HepG2 (cell line): Measurements from ENCODE around the gene ARFGEF3. TPM values are rescaled to one million over a fixed set of nuclear protein-coding genes. Genes with fewer than 3 reads are reported as not detected.

Experiments used
- ADNP ChIP-seq: sonication (generic); formaldehyde crosslinking; IDR thresholded peaks from 2 replicates; pipeline ENCODE4 v1.4.0; 2020; ENCODE audit warnings: missing genetic modification reagents
- ARNTL ChIP-seq: sonication (generic); formaldehyde crosslinking; IDR thresholded peaks from 2 replicates; pipeline ENCODE4 v1.4.0; 2020; ENCODE audit warnings: mild to moderate bottlenecking, missing genetic modification reagents
- FOXA3 ChIP-seq: IDR thresholded peaks from 2 replicates; pipeline ENCODE4 v1.6.1; 2016; ENCODE audit warnings: missing genetic modification reagents, missing compliant biosample characterization
- HES4 ChIP-seq: sonication (generic); formaldehyde crosslinking; IDR thresholded peaks from 2 replicates; pipeline ENCODE4 v1.9.0; 2021; ENCODE audit warnings: mild to moderate bottlenecking, missing genetic modification reagents, borderline replicate concordance
- KDM1A ChIP-seq: IDR thresholded peaks from 2 replicates; pipeline ENCODE4 v1.6.1; 2016; ENCODE audit warnings: missing compliant biosample characterization
- MLLT10 ChIP-seq: sonication (generic); formaldehyde crosslinking; IDR thresholded peaks from 2 replicates; pipeline ENCODE4 v1.4.0; 2020; ENCODE audit warnings: missing genetic modification reagents
- PPARG ChIP-seq: conservative IDR thresholded peaks from 2 replicates; pipeline ENCODE4 v1.6.1; 2016; ENCODE audit warnings: missing biosample characterization, missing genetic modification reagents
- PREB ChIP-seq: sonication (generic); formaldehyde crosslinking; IDR thresholded peaks from 2 replicates; pipeline ENCODE4 v1.4.0; 2020; ENCODE audit warnings: missing genetic modification reagents
- RARG ChIP-seq: sonication (generic); formaldehyde crosslinking; IDR thresholded peaks from 2 replicates; pipeline ENCODE4 v1.4.0; 2020; ENCODE audit warnings: low read depth, mild to moderate bottlenecking, missing genetic modification reagents
- REST ChIP-seq, 2 experiments: IDR thresholded peaks; 2 replicates each; pipeline ENCODE4 v1.6.1; 2011 to 2012; ENCODE audit warnings: low read length in 2 of 2, borderline replicate concordance in 1 of 2, low read depth in 1 of 2, mild to moderate bottlenecking in 1 of 2, moderate library complexity in 1 of 2
- RFXAP ChIP-seq: sonication (generic); formaldehyde crosslinking; IDR thresholded peaks from 2 replicates; pipeline ENCODE4 v1.4.0; 2020; ENCODE audit warnings: missing genetic modification reagents, borderline replicate concordance
- ZFP91 ChIP-seq: sonication (generic); formaldehyde crosslinking; IDR thresholded peaks from 2 replicates; pipeline ENCODE4 v1.9.0; 2022; ENCODE audit warnings: missing genetic modification reagents, mild to moderate bottlenecking, borderline replicate concordance
- ZNF33A ChIP-seq: sonication (generic); formaldehyde crosslinking; IDR thresholded peaks from 2 replicates; pipeline ENCODE4 v1.5.1; 2020; ENCODE audit warnings: missing genetic modification reagents, mild to moderate bottlenecking, moderate library complexity, borderline replicate concordance
- ZNF432 ChIP-seq: sonication (generic); formaldehyde crosslinking; IDR thresholded peaks from 2 replicates; pipeline ENCODE4 v1.5.0; 2020; ENCODE audit warnings: missing genetic modification reagents, mild to moderate bottlenecking, borderline replicate concordance
- ZNF496 ChIP-seq: sonication (generic); formaldehyde crosslinking; IDR thresholded peaks from 2 replicates; pipeline ENCODE4 v1.8.1; 2023; ENCODE audit warnings: mild to moderate bottlenecking, moderate library complexity, missing genetic modification reagents; ENCODE audit not compliant: insufficient replicate concordance
- ZNF598 ChIP-seq: sonication (generic); formaldehyde crosslinking; IDR thresholded peaks from 2 replicates; pipeline ENCODE4 v1.5.1; 2020; ENCODE audit warnings: mild to moderate bottlenecking, missing genetic modification reagents, borderline replicate concordance
- ZNF644 ChIP-seq: IDR thresholded peaks from 2 replicates; pipeline ENCODE4 v1.6.1; 2016; ENCODE audit warnings: low read depth
- ZNF782 ChIP-seq: sonication (generic); formaldehyde crosslinking; IDR thresholded peaks from 2 replicates; pipeline ENCODE4 v1.4.0; 2020; ENCODE audit warnings: missing genetic modification reagents, mild to moderate bottlenecking, borderline replicate concordance
- polyA plus RNA-seq, 8 experiments: library from polyadenylated mRNA; depleted of rRNA in 3 of 8; stranded (reverse) in 7 of 8; unstranded in 1 of 8; fragments of >200 nt; fragmentation: Illumina TruSeq in 4 of 8; extraction: Trizol in 4 of 8; gene quantifications; 2 replicates each; pipeline versions ENCODE4 v1.2.1 to v1.2.3, GENCODE V29; 2011 to 2016; ENCODE audit warnings: low read depth in 4 of 8, missing spikeins in 1 of 8, mixed read lengths in 1 of 8; ENCODE audit not compliant: insufficient read depth in 1 of 8
- total RNA-seq, 5 experiments: library from RNA; depleted of rRNA; stranded (reverse); fragments of >200 nt; fragmentation: Illumina TruSeq; extraction: Trizol; gene quantifications; 2 replicates each; pipeline ENCODE4 v1.2.3, GENCODE V29; 2016; ENCODE audit warnings: low read depth in 1 of 5
- TF ChIP-seq, protein P1 (sequence below): IDR thresholded peaks from 2 replicates; pipeline ENCODE4 v1.6.1; 2016; ENCODE audit warnings: low read depth, borderline replicate concordance
- TF ChIP-seq, protein P2 (sequence below): sonication (generic); formaldehyde crosslinking; IDR thresholded peaks from 2 replicates; pipeline ENCODE4 v1.5.1; 2020; ENCODE audit warnings: mild to moderate bottlenecking, missing genetic modification reagents

Gene ARFGEF3
- total and polyA plus RNA-seq, 2 of the 13 experiments (the other 11 are each of a cell fraction or from before 2014, with no cell fraction given), result 0.60 to 2.6 TPM

- TF ChIP-seq ZFP91 (CRISPR knock-in tag) (no peak), KDM1A (CRISPR knock-in tag) (peak; percentile 16; the same call in 1 of the 2 replicates), FOXA3 (peak; percentile 30; the same call in 1 of the 2 replicates), MLLT10 (CRISPR knock-in tag) (no peak), ZNF432 (no peak), ZNF33A (no peak), ZNF496 (CRISPR knock-in tag) (no peak), REST (IDR thresholded peaks at IDR 0.05; ENCODE audit: borderline replicate concordance in 1 of 2, low read depth in 1 of 2, low read length in 2 of 2) (no peak), PPARG (CRISPR knock-in tag) (no peak), HES4 (CRISPR knock-in tag) (no peak), ADNP (no peak), PREB (no peak), RFXAP (CRISPR knock-in tag) (no peak), ZNF644 (peak; percentile 84; the same call in 1 of the 2 replicates), RARG (CRISPR knock-in tag) (no peak), ARNTL (CRISPR knock-in tag) (no peak), ZNF598 (CRISPR knock-in tag) (no peak), ZNF782 (CRISPR knock-in tag) (no peak)
- TF ChIP-seq, protein P1, sequence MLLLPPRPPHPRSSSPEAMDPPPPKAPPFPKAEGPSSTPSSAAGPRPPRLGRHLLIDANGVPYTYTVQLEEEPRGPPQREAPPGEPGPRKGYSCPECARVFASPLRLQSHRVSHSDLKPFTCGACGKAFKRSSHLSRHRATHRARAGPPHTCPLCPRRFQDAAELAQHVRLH (CRISPR knock-in tag), result no peak
- TF ChIP-seq, protein P2, sequence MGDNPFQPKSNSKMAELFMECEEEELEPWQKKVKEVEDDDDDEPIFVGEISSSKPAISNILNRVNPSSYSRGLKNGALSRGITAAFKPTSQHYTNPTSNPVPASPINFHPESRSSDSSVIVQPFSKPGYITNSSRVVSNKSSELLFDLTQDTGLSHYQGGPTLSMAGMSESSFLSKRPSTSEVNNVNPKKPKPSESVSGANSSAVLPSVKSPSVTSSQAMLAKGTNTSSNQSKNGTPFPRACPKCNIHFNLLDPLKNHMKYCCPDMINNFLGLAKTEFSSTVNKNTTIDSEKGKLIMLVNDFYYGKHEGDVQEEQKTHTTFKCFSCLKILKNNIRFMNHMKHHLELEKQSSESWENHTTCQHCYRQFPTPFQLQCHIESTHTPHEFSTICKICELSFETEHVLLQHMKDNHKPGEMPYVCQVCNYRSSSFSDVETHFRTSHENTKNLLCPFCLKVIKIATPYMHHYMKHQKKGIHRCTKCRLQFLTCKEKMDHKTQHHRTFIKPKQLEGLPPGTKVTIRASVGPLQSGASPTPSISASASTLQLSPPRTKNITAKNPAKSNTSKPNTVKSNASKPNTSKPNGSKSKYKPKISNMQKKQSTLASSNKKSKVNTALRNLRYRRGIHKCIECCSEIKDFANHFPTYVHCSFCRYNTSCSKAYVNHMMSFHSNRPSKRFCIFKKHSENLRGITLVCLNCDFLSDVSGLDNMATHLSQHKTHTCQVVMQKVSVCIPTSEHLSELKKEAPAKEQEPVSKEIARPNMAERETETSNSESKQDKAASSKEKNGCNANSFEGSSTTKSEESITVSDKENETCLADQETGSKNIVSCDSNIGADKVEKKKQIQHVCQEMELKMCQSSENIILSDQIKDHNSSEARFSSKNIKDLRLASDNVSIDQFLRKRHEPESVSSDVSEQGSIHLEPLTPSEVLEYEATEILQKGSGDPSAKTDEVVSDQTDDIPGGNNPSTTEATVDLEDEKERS (CRISPR knock-in tag), result no peak
These were observed 58.2 kb downstream of the ARFGEF3 start (continued) for GRCh38 chr6:138219901-138220300.
